ACC112 (cell line): Measurements from ENCODE around the gene SPI1.

Experiments used
- H2AFZ ChIP-seq: fragments of 200-600 bp; sonication (generic); one replicate; pipeline ENCODE4 v1.6.0; 2017; ENCODE audit warnings: antibody characterized with exemption, low read length; ENCODE audit not compliant: unreplicated experiment
- H3K27ac ChIP-seq: fragments of 200-600 bp; sonication (generic); 2 replicates; pipeline ENCODE4 v1.5.1; 2014; ENCODE audit warnings: low read depth, mild to moderate bottlenecking, antibody characterized with exemption, low read length, moderate library complexity
- H3K27me3 ChIP-seq: fragments of 200-600 bp; sonication (generic); 2 replicates; pipeline ENCODE4 v1.6.1; 2014; ENCODE audit warnings: mild to moderate bottlenecking, antibody characterized with exemption, low read length, moderate library complexity, mixed read lengths; ENCODE audit not compliant: insufficient read depth
- H3K36me3 ChIP-seq: fragments of 200-600 bp; sonication (generic); 2 replicates; pipeline ENCODE4 v1.6.1; 2016; ENCODE audit warnings: mild to moderate bottlenecking, antibody characterized with exemption, low read length, moderate library complexity, mixed read lengths; ENCODE audit not compliant: insufficient read depth
- H3K4me1 ChIP-seq: fragments of 200-600 bp; sonication (generic); one replicate; pipeline ENCODE4 v1.6.1; 2016; ENCODE audit warnings: low read length, mixed read lengths; ENCODE audit not compliant: insufficient read depth, unreplicated experiment, control insufficient read depth
- H3K4me3 ChIP-seq: fragments of 200-600 bp; sonication (generic); 2 replicates; pipeline ENCODE4 v1.5.1; 2014; ENCODE audit warnings: mild to moderate bottlenecking, low read depth, low read length
- H3K79me2 ChIP-seq: fragments of 200-600 bp; sonication (generic); one replicate; pipeline ENCODE4 v1.6.0; 2016; ENCODE audit warnings: low read length; ENCODE audit not compliant: control insufficient read depth, unreplicated experiment, insufficient read depth

The SPI1 gene

DNA sequence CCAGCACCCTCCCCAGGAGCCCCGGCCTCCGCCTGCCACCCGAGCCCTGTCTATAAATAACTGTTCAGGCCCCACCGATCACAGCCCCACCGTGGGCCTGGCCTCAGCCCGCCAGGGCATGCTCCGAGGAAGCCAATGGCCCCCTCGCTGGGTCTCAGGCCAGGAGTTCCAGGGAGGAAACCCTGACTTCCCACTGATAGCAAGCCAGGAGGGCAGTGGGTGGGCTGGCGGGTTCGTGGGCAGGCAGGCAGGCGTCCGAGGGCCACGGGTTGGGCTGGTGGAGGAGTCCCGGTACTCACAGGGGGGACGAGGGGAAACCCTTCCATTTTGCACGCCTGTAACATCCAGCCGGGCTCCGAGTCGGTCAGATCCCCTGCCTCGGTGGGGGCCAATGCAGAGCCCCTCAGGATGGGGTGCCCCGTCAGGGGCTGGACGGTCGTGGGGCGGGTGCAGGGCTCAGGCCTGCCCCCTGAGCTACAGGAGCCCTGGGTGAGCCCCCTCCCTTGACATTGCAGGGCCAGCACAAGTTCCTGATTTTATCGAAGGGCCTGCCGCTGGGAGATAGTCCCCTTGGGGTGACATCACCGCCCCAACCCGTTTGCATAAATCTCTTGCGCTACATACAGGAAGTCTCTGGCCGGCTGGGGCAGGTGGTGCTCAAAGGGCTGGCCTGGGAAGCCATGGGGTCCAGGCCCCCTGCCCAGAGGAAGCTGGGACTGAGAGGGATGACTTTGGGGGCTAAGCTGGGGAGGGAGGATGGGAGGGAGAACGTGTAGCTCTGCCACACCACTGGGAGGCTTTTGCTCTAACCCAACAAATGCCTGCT lies at the start of gene SPI1:
Gene SPI1, minus strand, starts transcription at position 538 of the 826 bp plus-strand sequence. Its CDS starts 194 bp downstream, at position 344.
- Histone ChIP-seq H3K27me3 (no peaks in the 10 kb centered on the region), H3K4me3 (no peak within 1 kb of the TSS), H2AFZ (no peak within 1 kb of the TSS), H3K4me1 (peaks cover 9% of the 10 kb centered on the region), H3K36me3 (no peaks in the 10 kb centered on the region), H3K27ac (no peak within 1 kb of the TSS), H3K79me2 (no peaks in the 10 kb centered on the region)

DNA sequence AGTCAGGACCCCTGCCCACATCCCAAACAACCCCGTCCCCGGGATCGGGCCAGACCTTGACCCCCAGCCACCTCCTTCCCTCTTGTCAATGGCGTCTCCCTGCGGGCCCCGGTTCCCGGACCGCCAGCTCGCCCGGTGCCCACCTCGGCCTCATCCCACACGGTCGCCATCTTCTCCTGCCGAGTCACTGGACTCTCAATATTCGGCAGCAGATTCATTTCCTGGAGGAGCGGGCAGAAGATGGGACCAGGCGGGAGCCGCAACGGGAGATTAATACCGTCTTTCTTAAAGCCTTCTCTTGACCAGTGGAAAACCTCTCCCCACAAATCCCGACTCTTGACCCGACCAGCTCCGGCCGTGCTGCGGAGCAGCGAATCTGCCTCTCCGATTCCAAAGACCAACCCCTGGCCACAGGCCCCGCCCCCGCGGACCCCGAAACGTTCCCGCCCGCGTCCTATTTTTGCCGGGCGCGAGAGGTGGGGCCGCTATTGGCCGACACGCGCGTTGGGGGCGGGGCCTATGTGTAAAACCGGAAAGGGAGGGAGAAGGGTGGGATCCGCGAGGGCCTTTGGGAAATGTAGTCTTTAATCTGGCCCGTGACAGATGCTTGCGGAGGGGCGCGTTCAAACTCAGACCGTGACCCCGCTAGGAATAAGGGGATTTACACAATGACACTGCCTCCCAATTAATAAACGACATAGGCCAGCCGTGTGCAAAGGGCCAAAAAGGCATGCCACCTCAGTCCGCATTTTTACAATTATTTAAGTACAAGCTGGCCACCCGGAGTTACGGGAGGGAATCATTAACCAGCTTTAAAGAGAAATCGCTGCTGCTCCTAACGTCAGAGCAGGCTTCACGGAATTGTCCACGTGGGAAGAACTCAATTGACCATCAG lies 48.0 kb upstream of the SPI1 start, which contains the start of gene PSMC3:
Gene PSMC3, minus strand, starts transcription at position 378 of the 895 bp plus-strand sequence. Its CDS starts 160 bp downstream, at position 218.
- H3K27me3 ChIP-seq: no peaks in the 10 kb centered on the region
- H2AFZ ChIP-seq: peak within 1 kb of the TSS; percentile 87
- H3K79me2 ChIP-seq: peaks cover 27% of the 10 kb centered on the region
- peak within 1 kb of the TSS; percentile 90 for H3K4me3 ChIP-seq
- peaks cover 18% of the 10 kb centered on the region; the same call in 1 of the 2 replicates for H3K36me3 ChIP-seq
- H3K27ac ChIP-seq: peak within 1 kb of the TSS; percentile 84
- H3K4me1 ChIP-seq: peaks cover 11% of the 10 kb centered on the region

DNA sequence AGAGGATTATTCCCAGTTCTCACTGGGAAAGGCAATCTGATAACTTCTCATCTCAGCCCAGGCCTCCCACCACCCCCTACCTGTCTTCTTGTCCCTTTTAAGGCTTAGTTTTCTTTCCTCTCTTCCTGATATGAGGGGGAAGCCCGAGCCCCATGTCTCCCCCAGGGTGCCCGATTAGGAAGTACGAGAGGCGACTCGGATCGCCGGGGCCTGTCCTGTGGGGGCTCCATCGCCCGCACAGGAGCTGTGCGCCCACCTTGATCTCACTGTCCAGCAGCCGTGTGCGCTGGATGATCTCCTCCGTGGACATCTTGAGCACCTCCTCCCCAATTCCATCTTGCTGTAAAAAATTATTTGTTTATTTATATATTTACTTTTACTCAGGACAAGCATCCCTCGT lies 47.3 kb upstream of the SPI1 start:
- peaks cover 11% of the 10 kb centered on the region for H3K4me1 ChIP-seq
- peaks cover 27% of the 10 kb centered on the region for H3K79me2 ChIP-seq
- peaks cover 20% of the 10 kb centered on the region; the same call in 1 of the 2 replicates for H3K36me3 ChIP-seq
- H3K4me3 ChIP-seq: peak overlapping the region; percentile 90
- H2AFZ ChIP-seq: no peak overlapping the region
- H3K27ac ChIP-seq: peak overlapping the region; percentile 84
- H3K27me3 ChIP-seq: no peaks in the 10 kb centered on the region

DNA sequence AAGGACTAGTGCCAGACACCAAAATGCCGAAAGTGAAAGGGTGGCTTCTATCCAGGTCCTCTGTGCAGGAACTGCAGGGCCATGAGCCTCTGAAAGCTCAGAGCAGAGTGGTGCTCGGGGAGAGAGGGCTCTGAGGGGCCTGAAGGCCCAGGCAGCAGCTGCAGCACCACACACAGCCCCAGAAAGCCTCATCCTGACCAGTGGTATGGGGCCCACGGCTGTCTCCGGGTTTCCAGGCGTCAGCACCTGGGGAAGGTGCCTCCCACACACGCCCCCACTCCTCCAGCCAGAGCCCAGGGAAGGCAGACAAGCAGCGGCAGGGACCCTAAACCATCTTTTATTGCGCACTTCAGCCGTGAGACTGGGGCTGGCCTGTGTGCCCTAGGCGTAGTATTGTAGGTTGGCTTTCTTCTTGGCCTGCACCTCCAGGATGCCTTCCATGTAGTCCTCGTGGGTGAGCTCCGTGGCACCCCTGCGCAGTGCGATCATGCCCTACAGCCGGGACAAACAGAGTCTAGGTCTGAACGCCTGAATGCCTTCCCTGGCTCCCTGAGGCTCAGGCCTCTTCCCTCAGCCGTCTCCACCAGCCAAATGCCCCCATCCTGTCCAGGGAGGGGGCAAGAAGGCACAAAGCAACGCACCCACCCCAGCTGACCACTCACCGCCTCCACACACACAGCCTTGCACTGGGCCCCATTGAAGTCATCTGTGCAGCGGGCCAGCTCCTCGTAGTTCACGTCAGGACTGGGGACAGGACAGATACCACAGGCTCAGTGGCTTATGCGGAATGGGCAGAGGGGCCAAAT lies 40.3 kb upstream of the SPI1 start:
- Histone ChIP-seq H3K36me3 (peaks cover 27% of the 10 kb centered on the region; the same call in 1 of the 2 replicates), H3K4me3 (no peak overlapping the region), H3K27me3 (no peaks in the 10 kb centered on the region), H2AFZ (no peak overlapping the region), H3K79me2 (peaks cover 1% of the 10 kb centered on the region), H3K27ac (no peak overlapping the region; the same call in 1 of the 2 replicates), H3K4me1 (peaks cover 33% of the 10 kb centered on the region)

DNA sequence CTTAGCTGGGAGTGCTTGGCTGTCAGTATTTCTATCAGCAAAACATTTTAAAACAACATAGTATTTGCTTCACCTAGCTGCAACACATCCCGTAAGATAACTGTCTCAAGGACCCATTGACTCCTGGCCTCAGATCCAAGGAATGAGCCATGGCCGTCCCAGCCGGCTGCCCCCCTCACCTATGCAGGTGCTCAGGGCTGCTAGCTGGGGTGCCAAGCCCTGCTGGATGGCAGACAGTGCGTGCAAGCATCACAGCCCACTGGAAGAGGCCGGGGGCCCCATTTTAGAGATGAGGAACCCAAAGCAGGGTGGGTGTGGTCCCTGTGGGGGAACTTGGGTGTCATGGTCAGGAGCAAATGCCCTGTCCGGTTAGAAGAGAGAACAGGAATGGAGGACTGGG lies 39.4 kb upstream of the SPI1 start:
- Histone ChIP-seq H2AFZ (no peak overlapping the region), H3K27me3 (no peaks in the 10 kb centered on the region), H3K36me3 (peaks cover 24% of the 10 kb centered on the region; the same call in 1 of the 2 replicates), H3K4me3 (no peak overlapping the region), H3K4me1 (peaks cover 38% of the 10 kb centered on the region), H3K79me2 (no peaks in the 10 kb centered on the region), H3K27ac (no peak overlapping the region; the same call in 1 of the 2 replicates)

DNA sequence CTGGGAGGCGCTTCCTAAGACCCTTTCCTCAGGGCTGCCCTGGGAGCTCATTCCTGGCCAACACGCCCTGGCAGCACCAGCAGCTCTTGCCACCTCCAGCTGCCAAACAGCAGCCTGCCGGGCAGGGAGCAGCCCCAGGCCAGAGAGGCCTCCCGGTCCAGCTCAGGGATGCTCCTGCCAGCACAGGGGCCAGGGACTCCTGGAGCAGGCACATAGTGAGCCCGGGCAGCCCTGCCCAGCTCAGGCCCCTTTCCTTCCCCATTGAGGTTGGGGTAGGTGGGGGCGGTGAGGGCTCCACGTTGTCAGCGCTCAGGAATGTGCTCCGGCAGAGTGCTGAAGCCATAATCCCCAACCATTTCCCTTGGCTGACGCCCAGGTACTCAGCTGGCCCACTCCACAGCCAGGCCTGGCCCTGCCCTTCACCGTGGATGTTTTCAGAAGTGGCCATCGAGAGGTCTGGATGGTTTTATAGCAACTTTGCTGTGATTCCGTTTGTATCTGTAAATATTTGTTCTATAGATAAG lies 37.7 kb upstream of the SPI1 start:
- Histone ChIP-seq H3K27me3 (no peaks in the 10 kb centered on the region), H3K27ac (peak overlapping the region; percentile 51), H3K4me1 (peaks cover 38% of the 10 kb centered on the region), H3K79me2 (peaks cover 12% of the 10 kb centered on the region), H3K4me3 (no peak overlapping the region), H2AFZ (no peak overlapping the region), H3K36me3 (peaks cover 20% of the 10 kb centered on the region; the same call in 1 of the 2 replicates)

DNA sequence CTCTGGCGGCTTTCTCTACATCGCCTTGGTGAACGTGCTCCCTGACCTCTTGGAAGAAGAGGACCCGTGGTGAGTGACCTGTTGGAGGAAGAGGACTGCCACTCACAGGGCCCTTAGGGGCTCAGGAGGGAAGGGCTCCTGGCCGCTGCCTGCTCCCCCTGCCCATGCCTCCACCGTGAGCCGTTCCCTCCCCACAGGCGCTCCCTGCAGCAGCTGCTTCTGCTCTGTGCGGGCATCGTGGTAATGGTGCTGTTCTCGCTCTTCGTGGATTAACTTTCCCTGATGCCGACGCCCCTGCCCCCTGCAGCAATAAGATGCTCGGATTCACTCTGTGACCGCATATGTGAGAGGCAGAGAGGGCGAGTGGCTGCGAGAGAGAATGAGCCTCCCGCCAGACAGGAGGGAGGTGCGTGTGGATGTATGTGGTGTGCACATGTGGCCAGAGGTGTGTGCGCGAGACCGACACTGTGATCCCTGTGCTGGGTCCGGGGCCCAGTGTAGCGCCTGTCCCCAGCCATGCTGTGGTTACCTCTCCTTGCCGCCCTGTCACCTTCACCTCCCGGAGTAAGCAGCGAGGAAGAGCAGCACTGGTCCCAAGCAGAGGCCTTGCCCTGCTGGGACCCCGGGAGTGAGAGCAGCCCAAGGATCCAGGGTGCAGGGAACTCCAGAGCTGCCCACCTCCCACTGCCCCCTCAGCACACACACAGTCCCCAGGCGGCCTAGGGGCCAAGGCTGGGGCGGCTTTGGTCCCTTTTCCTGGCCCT lies 36.9 kb upstream of the SPI1 start:
- H3K36me3 ChIP-seq: peaks cover 15% of the 10 kb centered on the region; the same call in 1 of the 2 replicates
- H3K4me1 ChIP-seq: peaks cover 45% of the 10 kb centered on the region
- H3K4me3 ChIP-seq: no peak overlapping the region
- peaks cover 19% of the 10 kb centered on the region for H3K79me2 ChIP-seq
- H3K27me3 ChIP-seq: no peaks in the 10 kb centered on the region
- H2AFZ ChIP-seq: no peak overlapping the region
- H3K27ac ChIP-seq: peak overlapping the region; percentile 51

DNA sequence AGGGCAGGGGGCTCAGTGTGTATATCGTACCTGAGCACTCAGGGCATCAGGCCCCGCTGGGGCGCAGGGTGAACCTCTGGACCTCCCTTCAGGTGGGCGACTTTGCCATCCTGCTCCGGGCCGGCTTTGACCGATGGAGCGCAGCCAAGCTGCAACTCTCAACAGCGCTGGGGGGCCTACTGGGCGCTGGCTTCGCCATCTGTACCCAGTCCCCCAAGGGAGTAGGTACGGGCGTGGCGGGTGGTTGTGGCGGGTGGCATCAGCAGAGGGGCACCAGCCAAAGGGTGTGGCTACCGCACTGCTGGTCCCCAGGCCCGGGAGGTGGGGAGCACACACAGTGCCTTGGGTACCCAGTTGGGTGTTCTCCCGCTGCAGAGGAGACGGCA lies 36.3 kb upstream of the SPI1 start:
- Histone ChIP-seq H2AFZ (no peak overlapping the region), H3K4me3 (no peak overlapping the region), H3K36me3 (peaks cover 9% of the 10 kb centered on the region; the same call in 1 of the 2 replicates), H3K27ac (peak overlapping the region; percentile 74), H3K4me1 (peaks cover 51% of the 10 kb centered on the region), H3K27me3 (no peaks in the 10 kb centered on the region), H3K79me2 (peaks cover 25% of the 10 kb centered on the region)

DNA sequence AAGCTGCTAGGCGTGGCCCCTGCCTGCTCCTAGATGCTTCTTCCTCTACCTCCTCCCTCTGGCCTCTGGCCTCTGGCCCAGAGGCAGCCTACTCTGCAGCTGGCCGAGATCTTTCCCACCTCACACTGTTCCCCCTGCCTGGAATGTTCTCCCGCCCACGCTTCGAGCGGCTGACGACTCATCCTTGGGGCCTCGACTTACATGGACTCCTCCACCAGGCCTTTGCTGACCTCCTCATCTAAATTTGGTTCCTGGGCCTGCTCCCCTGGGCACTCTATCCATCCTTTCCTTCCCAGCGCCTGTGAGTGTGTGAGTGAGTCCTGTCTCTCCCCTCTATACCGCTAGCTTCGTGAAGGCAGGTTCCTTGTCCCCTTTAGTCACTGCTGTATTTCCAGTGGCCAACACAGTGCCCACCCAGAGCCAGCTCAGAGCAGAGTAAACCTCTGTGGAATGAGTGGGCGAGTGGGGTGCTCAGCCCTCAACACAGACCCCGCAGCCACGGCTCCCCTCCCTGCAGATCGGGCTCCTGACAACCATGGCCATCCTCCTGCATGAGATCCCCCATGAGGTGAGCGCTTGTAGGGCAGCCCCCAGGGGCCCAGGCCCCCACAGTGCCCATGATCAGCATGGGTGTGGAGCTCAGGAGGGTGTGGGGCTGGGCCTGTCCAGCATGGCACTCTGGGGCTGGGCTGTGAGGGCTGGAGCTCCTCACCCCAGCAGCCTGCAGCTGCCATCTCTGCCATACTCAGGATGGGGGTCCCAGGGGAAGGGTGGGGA lies 35.7 kb upstream of the SPI1 start:
- peak overlapping the region; percentile 6; the same call in 1 of the 2 replicates for H3K4me3 ChIP-seq
- H3K36me3 ChIP-seq: peaks cover 6% of the 10 kb centered on the region; the same call in 1 of the 2 replicates
- peaks cover 31% of the 10 kb centered on the region for H3K79me2 ChIP-seq
- peaks cover 51% of the 10 kb centered on the region for H3K4me1 ChIP-seq
- no peak overlapping the region for H2AFZ ChIP-seq
- H3K27me3 ChIP-seq: no peaks in the 10 kb centered on the region
- H3K27ac ChIP-seq: peak overlapping the region; percentile 74
